Stimulated activated naive CD4-positive, alpha-beta T cell treated with Interleukin-2 at 50 U/mL for 16 hours (primary cell): Measurements from ENCODE around the gene LRBA.
"Not testable (repeated sequence)": the region's sequence is repeated elsewhere in the genome, so short reads cannot be mapped to it uniquely, and the experiment has no call there.

ENCODE experiments used
- DNase-seq: peaks from one replicate; lab custom pipeline; 2025; lab: John Stamatoyannopoulos, UW

The LRBA gene

DNA sequence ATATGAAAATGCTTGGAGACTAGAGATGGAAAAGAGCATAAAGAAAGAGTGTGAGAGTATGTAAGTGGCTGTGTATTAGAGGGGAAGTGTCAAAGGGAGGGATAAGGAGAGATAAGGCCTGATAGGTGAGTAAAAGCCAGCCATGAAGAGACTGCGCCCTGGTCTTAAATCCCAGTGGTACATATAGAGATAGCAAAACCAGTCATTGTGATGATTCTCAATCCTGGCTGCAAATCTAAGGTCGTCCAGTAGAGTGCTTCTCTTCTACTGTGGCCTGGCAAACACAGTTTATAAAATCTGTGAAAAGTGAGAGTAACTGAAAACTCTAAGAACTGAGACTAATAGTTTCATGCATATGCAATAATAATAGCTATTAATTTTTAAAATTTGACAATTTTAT lies 346.3 kb downstream of the LRBA start:
- DNase-seq = no peak

DNA sequence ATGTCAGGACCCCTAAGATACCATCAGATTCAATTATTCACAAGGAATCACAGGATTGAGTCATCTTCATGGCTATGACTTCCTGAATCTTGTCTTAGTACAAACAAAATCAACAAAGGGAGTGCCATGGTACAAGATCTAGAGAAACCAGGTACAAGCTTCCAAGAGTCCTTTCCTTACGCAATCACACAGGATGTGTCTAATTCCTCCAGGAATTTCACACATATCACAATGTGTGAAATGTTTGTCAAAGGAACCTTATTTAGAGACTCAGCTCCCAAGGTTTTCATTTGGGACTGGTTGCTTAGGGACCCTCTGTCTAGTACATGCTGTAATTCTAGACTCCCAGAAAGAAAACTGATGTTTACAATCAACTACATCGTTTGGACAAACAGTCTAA lies 350.1 kb downstream of the LRBA start:
- DNase-seq = no peak

DNA sequence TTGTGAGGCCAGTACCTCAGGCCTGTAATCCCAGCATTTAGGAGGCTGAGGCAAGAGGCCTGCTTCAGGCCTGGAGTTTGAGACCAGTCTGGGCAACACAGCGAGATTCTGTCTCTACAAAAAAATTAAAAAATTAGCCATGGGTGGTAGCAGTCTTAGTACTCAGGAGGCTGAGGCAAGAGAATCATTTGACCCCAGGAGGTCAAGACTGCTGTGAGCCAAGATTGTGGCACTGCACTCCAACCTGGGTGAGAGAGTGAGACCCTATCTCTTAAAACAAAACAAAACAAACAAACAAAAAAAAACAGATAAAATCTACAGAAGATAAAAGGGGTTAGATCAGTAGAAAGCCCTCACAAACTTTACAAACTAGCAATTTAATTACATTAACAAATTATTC lies 352.4 kb downstream of the LRBA start:
- no peak for DNase-seq

DNA sequence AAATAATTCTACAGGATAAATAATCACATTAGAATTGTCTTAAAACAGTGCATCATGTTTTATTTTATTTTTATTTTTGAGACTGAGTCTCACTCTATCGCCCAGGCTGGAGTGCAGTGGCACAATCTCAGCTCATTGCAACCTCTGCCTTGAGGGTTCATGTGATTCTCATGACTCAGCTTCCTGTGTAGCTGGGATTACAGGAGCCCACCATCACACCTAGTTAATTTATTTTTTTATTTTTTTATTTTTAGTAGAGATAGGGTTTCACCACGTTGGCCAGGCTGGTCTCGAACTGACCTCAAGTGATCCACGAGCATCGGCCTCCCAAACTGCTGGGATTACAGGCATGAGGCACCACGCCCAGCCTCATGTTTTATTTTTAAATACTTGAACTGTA lies 353.5 kb downstream of the LRBA start:
- DNase-seq = not testable (repeated sequence)

DNA sequence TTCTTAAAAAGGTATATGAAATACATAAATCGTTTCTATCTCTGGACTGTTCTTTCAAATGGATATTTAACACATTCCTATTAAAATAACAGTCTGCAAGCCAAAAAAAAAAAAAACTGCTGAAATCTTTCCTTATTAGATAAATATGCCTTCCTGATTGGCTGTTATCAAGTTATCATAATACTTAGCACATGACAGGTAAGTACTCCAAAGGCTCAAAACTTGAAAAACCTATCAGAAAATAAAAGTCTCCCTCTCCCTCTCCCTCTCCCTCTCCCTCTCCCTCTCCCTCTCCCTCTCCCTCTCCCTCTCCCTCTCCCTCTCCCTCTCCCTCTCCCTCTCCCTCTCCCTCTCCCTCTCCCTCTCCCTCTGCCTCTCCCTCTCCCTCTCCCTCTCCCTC lies 356.8 kb downstream of the LRBA start:
- not testable (repeated sequence) for DNase-seq

DNA sequence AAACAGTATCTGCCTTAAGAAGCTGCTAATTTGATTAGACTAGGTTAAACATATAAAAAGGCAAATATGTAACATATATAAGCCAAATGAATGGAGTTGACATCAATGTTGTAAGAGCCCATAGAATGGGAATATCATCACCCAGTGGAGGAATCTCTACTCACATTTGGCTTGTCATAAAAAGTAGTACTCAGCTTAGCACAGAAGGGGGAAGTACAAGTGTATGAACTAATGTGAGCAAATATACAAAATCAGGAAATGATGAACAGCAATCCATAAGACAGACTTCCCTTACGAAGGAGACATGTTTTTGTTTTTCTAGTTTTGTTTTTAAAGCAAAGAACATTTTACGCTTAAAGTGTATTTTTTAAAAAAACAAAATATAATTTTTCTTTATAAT lies 358.2 kb downstream of the LRBA start:
- no peak for DNase-seq

DNA sequence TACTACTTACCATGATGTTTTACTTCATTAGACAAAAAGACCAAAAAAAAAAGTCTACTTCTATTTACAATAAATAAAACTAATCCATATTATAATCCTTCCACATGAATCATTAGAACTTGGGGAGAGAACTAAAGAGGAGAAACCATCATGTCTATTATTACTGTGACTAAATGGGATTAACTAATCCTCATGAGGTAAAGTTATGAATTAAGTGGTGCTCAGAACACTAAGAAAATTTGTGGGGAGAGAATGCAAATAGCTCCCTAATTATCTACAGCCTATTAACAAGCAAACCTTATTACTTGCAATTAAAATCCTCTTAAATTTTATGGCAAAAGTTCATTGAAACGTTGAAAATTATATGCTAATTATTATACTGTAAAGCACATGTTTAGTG lies 364.3 kb downstream of the LRBA start:
- DNase-seq = no peak

DNA sequence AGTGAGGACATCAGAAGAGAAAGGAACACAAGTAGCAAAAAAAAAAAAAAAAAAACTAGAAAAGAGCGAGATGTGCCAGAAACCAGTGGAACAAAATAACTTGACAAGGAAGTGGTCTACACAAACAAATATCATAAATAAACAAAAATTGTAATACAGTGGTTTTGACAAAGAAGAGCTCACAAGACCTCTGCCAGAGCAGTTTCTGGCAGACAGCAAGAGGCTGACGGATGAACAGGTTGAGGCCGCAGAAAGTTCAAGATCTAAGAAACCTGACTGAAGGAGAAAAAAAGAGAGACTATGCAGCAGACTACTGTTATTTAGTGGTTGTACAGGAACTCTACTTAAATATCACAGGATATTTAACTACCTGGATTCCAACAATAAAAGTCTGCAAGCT lies 367.0 kb downstream of the LRBA start:
- no peak for DNase-seq

DNA sequence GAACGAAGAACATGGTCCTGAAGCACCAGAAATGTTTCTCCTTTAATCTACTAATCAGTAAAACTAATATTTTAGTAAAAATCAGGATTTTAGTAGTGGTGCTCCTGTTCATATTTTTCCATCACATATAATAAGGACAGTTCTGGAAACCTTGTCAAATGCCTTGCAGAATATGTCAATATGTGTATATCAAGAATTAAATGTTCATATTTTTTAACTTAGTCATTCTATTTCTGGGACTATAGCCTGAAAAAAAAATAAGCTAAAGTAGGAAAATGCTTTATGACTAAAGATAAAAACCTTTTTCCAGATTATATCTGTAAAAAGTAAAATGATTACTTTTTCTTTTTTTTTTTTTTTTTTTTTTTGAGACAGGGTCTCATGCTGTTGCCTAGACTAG lies 368.1 kb downstream of the LRBA start:
- DNase-seq = no peak

DNA sequence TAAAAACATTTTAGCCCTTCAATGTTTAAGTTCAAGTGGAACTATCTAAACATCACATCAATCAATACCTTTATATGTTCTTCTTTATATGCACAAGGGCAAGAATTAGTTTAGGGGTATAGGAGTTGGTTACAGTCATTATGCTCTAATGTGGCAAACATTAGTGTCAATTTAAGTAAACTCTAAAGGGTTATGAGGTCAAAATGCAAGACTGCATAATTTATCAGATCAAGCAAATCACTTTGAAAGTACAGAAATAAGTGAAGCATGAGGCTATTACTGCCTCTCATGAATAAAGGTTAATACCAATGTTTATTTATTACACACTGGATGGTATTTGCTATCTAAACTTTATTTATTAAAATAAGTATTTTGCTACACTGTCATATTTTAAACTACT lies 373.5 kb downstream of the LRBA start:
- no peak for DNase-seq

DNA sequence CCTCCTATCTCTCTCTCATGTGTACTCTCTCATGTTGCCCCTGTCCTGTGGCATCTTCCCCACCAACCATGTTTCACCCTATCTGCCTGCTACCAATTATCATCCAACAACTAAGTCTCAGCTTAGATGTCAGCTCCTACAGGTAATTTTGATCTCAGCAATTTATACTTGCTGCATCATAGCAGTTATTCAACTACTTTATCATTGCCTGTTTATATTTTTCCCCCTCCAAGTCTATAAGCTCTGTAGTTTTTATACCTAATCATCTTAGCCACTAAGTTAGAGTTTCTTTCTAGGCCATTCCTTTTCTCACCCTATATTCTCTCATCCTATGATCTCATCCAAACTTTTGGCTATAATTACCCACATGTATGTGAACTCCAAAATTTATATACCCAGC lies 382.4 kb downstream of the LRBA start:
- DNase-seq = no peak

DNA sequence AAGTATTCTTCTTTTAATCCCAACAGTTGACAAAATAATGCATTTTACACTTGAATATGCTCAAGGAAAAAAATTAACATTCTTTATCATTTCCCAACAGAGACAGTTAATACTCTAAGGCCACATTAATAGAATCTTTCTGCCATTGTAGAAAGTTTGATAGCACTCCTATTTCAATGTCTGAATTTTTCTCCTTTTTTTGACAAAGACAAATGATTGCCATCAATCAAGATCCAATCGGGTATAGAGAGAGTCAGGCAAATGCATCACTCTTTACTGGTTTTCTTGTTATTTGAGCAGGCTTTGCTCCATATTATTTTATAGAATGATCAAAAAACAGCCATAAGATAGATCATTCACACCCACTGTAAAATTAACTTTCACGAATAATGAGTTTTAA lies 387.0 kb downstream of the LRBA start:
- DNase-seq = no peak

DNA sequence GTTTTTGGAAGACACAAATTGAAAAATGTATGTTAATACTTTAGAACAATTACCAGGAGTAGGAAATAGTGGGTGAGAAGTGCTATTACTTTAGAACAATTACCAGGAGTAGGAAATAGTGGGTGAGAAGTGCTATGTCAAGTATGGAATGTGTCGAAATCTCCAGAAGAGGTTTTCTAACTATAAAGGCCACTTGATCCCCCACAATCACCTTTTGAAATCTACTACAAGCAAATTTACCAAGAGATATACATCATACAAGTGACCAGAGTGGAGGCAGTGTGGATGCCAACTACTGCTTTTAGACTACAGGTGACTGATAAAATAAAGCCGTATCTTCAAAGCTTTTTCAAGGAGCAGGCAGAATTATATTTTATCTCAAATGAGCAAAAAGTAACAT lies 390.1 kb downstream of the LRBA start:
- DNase-seq = no peak

DNA sequence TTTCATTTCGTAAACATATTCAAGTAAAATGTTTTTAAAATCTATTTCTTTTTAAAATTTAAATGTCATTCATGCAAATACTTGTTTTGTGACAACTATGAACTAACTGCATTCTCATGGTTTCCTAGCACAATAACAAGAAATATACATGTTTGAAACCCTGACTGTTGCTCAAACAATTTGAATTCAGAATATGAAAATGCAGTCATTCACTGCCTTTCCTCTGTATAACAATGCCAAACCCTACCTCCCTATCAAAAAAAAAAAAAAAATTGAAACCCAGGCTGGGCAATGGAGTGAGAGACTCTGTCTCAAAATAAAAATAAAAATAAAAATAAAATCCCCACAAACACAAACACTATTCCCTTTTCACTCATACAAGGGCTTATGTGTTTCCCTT lies 391.0 kb downstream of the LRBA start:
- DNase-seq = no peak

DNA sequence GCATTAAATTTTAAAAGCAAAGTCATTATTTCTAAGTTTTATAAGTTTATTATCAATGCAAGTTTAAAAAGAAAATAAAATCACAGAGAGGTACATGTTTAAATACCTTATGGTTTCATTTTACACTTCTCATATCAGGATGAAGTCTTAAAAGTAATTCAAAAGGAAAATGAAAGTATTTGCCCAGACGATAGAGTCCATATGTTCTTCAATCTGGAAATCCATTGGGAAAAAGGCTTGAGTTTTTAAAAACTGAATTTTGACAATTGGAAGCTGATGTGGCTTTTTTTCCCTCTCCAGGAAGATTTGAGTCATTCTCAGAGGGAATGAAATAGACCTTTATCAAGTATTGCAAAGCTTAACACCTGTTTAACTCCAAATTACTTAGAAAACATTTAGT lies 396.0 kb downstream of the LRBA start:
- no peak for DNase-seq

DNA sequence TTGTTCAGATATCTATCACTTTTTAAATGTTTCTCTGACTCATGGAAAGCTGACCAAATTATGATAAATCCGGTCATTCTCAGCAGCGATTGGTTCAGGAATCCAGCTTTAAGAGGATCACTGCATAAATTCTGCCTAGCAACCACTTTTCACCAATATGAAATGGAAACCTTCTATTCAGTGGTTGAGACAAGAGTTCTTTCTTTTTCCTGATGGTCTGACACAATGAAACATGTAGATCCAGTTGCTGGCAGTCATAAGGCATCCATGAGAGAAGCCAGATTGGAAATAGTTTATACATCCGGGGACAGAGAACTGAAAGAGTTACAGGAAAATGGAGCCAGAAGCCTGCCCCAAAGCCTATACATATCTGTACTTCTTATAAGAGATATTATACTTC lies 406.0 kb downstream of the LRBA start:
- no peak for DNase-seq

DNA sequence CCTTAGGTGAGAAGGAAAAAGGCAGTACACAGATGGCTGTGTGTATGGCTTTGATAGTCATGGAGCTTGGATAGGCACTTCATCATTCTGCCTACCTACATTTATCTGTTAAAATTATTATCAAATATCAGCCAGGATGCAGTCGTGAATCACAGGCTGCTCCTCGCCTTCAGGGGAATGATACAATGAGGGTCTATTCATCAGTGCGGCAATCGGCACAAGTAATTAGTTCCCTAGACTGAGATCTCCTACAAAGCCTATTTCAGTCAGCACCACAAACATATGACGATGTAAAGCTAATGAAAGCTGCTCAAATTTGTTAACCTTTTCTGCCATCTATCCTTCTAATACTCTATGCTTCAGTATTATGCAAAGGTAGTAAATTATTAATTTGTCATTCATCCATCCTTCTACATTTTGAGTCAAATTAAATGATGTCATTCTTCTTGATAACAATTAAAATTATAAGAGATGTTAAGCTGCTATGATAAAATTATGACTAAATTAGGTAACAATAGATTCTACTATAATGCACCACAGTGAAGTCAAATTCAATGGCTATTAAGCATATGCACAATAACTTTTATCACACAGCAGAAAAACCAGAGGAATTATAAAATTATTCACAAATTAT lies 414.2 kb downstream of the LRBA start:
- DNase-seq = no peak

DNA sequence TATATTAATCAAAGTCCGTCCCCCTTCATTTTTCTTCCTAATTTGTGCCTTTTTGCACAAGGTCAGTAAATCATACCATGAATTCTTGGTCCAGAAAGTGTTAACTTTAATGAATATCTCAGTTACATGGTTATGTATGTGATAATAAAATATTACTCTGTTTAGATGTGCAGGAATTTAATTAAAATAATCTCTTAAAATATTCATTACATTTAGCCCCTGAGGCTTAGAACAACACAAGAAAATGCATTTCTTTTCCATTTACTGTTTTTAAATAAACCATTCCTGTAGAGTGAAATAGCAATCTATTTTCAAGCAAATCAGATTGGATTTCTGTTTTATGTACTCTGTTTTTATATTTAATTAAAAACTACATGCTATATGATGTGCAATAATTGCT lies 415.5 kb downstream of the LRBA start:
- DNase-seq = no peak

DNA sequence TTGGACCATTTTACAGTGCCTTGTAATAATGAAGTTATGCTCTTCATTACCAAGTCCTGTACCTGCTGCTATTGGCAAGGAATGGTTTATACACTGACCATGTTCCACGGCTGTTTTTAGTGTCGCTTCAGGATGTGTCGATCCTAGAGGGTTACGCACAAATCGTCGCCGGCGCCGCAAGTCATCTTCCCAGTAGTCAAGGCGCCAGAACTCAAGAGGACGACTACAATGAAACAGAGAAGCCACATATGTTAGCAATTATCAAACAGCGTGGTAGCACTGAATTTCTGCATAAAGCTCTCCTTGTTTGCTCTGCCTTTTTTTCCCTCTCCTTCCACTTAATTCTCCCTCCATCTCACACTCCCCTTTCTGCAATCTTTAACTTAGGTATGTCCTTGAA lies 416.2 kb downstream of the LRBA start:
- DNase-seq = no peak

DNA sequence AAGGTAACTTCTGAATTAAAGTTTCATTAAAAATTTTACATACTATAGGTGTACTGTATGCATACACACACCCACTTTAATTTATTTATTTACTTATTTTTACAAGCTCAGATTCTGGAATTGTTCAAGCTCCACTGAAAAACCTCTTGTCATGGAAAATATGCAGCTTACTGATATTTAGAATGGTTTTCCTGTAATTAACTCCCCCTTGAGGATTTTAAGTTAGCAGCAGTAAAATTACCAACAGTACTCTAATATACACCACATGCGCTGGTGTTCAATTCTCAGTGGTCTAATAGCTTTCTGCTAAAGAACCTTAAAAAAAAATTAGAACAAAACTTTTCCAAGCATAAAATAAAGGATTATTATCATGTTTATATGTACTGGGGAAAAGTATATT lies 421.1 kb downstream of the LRBA start:
- DNase-seq = no peak

DNA sequence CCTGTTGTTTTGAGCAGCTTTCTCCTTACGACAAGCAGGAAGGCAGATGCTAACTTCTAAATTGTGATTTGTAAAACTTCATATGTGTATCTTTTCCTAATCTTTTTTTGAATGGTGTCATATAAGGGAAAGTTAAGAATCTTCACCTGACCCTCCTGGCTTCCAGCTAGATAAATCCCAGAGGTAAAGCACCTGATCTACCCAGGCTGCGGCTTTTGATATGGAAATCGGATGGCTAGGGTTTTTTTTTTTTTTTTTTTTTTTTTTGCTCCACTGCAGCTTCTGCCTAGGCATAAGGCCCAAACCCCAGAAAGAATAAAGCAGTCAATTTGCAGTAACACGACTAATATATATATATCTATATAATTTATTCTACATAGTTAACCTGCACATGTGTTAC lies 423.2 kb downstream of the LRBA start:
- no peak for DNase-seq

DNA sequence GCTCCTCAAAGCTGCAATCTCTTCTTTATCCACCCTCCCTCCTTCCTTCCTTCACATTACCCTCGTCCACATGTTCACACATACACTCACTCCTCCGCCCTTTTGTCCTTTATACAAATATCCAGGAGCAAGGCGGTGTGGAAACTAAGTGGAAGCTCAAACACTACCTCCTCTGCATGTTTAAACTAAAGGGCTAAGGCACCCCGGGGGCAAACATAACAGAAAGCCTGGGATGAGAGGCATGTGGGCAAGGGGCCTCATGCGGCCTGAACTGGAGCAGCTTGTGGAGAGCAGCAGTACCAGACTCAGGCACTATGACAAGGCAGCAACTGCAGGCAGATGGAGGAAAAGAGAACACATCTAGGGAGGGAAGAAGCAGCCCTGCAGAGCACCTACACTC lies 423.7 kb downstream of the LRBA start:
- no peak for DNase-seq

DNA sequence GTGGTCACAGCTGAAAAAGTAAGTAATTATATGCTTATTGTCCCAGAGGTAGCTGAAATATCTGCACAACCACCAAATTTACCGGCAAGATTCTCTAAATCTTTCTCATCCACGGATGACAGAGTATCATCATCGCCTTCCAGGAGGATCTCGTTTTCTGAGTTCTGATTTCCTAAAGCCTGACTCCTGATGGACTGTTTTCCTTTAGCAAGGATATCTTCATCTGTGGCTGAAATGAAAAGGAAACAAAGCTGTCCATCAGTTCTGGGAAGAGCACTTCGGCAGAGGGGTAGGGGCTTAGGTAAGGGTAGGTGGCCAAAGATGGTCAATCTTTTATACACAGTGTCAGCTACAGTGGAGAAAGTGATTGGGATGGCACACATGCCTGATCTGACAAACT lies 424.5 kb downstream of the LRBA start:
- DNase-seq = no peak

DNA sequence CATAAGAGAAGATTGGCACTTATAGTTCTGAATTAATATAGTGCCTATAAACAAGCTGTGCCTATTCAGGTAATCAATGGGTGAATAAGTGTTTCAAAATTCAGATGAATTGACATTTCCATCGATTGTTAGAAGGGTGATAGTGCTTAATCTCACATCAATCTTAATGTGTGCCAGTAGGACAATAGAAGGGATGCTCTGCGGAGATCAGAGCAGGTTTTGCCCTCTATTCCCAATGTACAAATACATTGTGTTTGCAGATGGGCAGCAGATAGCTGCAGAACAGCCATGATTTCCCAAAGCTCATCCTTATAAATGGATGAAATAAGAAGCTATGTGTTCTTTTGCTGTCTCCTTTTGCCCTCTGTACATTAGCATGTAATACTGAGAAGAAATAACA lies 425.9 kb downstream of the LRBA start:
- no peak for DNase-seq

DNA sequence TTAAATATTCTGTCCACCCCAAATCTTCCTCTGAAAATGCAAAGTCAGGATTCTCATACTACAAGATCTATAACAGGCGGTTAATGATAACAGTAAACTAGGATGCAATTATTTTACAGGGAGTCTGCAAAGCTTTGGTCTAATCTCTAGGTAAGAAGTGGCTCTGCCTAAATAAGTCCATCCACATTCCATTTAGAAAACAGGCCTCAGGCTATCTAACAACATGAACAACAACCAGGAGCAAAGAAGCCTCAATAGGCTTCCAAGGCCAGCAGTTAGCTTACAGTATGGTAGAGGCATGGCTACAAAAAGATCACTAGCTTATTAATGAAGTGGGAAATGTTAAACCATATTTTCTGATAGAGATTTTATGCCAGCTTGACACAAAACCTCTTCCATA lies 426.8 kb downstream of the LRBA start:
- DNase-seq = no peak
